Thyroid gland (tissue), 4 donors: ENCODE measurements around the gene MAGED1.

Experiments
- POLR2A ChIP-seq, 2 donors: fragments of 450-650 bp; IDR thresholded peaks; one replicate each; pipeline ENCODE4 v1.6.1; 2017; ENCODE audit warnings: antibody characterized with exemption in 2 of 2, mild to moderate bottlenecking in 2 of 2, moderate library complexity in 1 of 2
- TF ChIP-seq, protein P1 (sequence below), 6 experiments: fragments of 200-600 bp in 3 of 6; fragments of 450-650 bp in 3 of 6; sonication (generic) in 3 of 6; IDR thresholded peaks; one replicate each; pipeline ENCODE4 v1.5.1; 2016 to 2019; ENCODE audit warnings: antibody characterized with exemption in 6 of 6, mild to moderate bottlenecking in 2 of 6, inconsistent platforms in 1 of 6, moderate library complexity in 1 of 6

- TF ChIP-seq, protein P1, sequence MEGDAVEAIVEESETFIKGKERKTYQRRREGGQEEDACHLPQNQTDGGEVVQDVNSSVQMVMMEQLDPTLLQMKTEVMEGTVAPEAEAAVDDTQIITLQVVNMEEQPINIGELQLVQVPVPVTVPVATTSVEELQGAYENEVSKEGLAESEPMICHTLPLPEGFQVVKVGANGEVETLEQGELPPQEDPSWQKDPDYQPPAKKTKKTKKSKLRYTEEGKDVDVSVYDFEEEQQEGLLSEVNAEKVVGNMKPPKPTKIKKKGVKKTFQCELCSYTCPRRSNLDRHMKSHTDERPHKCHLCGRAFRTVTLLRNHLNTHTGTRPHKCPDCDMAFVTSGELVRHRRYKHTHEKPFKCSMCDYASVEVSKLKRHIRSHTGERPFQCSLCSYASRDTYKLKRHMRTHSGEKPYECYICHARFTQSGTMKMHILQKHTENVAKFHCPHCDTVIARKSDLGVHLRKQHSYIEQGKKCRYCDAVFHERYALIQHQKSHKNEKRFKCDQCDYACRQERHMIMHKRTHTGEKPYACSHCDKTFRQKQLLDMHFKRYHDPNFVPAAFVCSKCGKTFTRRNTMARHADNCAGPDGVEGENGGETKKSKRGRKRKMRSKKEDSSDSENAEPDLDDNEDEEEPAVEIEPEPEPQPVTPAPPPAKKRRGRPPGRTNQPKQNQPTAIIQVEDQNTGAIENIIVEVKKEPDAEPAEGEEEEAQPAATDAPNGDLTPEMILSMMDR (IDR thresholded peaks at IDR 0.05), result no peak
- no peak for TF ChIP-seq POLR2A (IDR thresholded peaks at IDR 0.05)
Observed at GRCh38 chrX:51893931-51894696, 691 bp downstream of the MAGED1 start.
